Measurements from ENCODE around the gene MUCL3. TPM values are rescaled to one million over a fixed set of nuclear protein-coding genes. Genes with fewer than 3 reads are reported as not detected.

The MUCL3 gene
- total RNA-seq, 1 experiment from 2014 or later = not detected

GRCh38 chr6:30897882-30898281, 42.9 kb upstream of the MUCL3 start:
- CTCF ChIA-PET = no interaction called here
- H3K27me3 Mint-ChIP-seq (ENCODE audit: insufficient read depth, unreplicated experiment) = no peaks in the 10 kb centered on the region
- Histone ChIP-seq H3K4me3 (ENCODE audit: low read depth, low read length) (no peak overlapping the region), H3K4me1 (no peaks in the 10 kb centered on the region), H3K27me3 (replicated peaks; ENCODE audit: control insufficient read depth, insufficient read depth, low read length) (no peaks in the 10 kb centered on the region), H3K9me3 (no peaks in the 10 kb centered on the region), H3K36me3 (ENCODE audit: control insufficient read depth, insufficient read depth, low read length) (peaks cover 4% of the 10 kb centered on the region)
- BruUV-seq (replicated peaks) = no TSS peak
- DNase-seq = no peak
- H3K4me3 Mint-ChIP-seq (ENCODE audit: unreplicated experiment) = no peak overlapping the region
- intact Hi-C loops (cut with micrococcal nuclease; ENCODE audit: unreplicated experiment) = no loop called here
- no peak for TF ChIP-seq CTCF (IDR thresholded peaks at IDR 0.05; ENCODE audit: insufficient read depth in 1 of 2, low read depth in 1 of 2, low read length in 1 of 2, severe bottlenecking in 1 of 2, unreplicated experiment in 1 of 2)
- no peaks in the 10 kb centered on the region for H3K9me3 Mint-ChIP-seq (ENCODE audit: unreplicated experiment)
- POLR2A ChIA-PET = no interaction called here
- H3K4me1 Mint-ChIP-seq (ENCODE audit: low read depth, unreplicated experiment) = peaks cover 8% of the 10 kb centered on the region
- no peak overlapping the region for H3K27ac Mint-ChIP-seq (ENCODE audit: unreplicated experiment)
- peaks cover 35% of the 10 kb centered on the region for H3K36me3 Mint-ChIP-seq (ENCODE audit: insufficient read depth, unreplicated experiment)

- Mint-ChIP-seq H3K4me3 (ENCODE audit: unreplicated experiment) (no peak overlapping the region), H3K4me1 (ENCODE audit: low read depth, unreplicated experiment) (peaks cover 9% of the 10 kb centered on the region), H3K9me3 (ENCODE audit: unreplicated experiment) (no peaks in the 10 kb centered on the region), H3K27ac (ENCODE audit: unreplicated experiment) (no peak overlapping the region), H3K36me3 (ENCODE audit: insufficient read depth, unreplicated experiment) (peaks cover 33% of the 10 kb centered on the region), H3K27me3 (ENCODE audit: insufficient read depth, unreplicated experiment) (no peaks in the 10 kb centered on the region)
- TF ChIP-seq CTCF (IDR thresholded peaks at IDR 0.05; ENCODE audit: insufficient read depth in 1 of 2, low read depth in 1 of 2, low read length in 1 of 2, severe bottlenecking in 1 of 2, unreplicated experiment in 1 of 2) = no peak
- POLR2A ChIA-PET = no interaction called here
- DNase-seq = no peak
- H3K36me3 ChIP-seq (ENCODE audit: control insufficient read depth, insufficient read depth, low read length) = peaks cover 2% of the 10 kb centered on the region; the same call in 1 of the 2 replicates
- intact Hi-C loops (cut with micrococcal nuclease; ENCODE audit: unreplicated experiment) = no loop called here
- H3K9me3 ChIP-seq = no peaks in the 10 kb centered on the region
- no peaks in the 10 kb centered on the region for H3K4me1 ChIP-seq
- no peak overlapping the region for H3K4me3 ChIP-seq (ENCODE audit: low read depth, low read length)
- CTCF ChIA-PET = no interaction called here
- no peaks in the 10 kb centered on the region for H3K27me3 ChIP-seq (replicated peaks; ENCODE audit: control insufficient read depth, insufficient read depth, low read length)
- no TSS peak for BruUV-seq (replicated peaks)
Observed at GRCh38 chr6:30898750-30899360, 41.9 kb upstream of the MUCL3 start.

- peaks cover 18% of the 10 kb centered on the region for H3K36me3 Mint-ChIP-seq (ENCODE audit: insufficient read depth, unreplicated experiment)
- BruUV-seq (replicated peaks) = no TSS peak
- no peak overlapping the region for H3K4me3 Mint-ChIP-seq (ENCODE audit: unreplicated experiment)
- Histone ChIP-seq H3K27me3 (replicated peaks; ENCODE audit: control insufficient read depth, insufficient read depth, low read length) (no peaks in the 10 kb centered on the region), H3K4me1 (no peaks in the 10 kb centered on the region), H3K36me3 (ENCODE audit: control insufficient read depth, insufficient read depth, low read length) (peaks cover 2% of the 10 kb centered on the region; the same call in 1 of the 2 replicates), H3K4me3 (ENCODE audit: low read depth, low read length) (no peak overlapping the region), H3K9me3 (no peaks in the 10 kb centered on the region)
- H3K4me1 Mint-ChIP-seq (ENCODE audit: low read depth, unreplicated experiment) = peaks cover 9% of the 10 kb centered on the region
- no peak for DNase-seq
- ChIA-PET CTCF (interaction anchor here (0.6 kb wide), 1 partner anchor 186 kb away, joined by 3 read pairs; no protein-coding TSS in a partner anchor), POLR2A (no interaction called here)
- TF ChIP-seq CTCF (IDR thresholded peaks at IDR 0.05; ENCODE audit: insufficient read depth in 1 of 2, low read depth in 1 of 2, low read length in 1 of 2, severe bottlenecking in 1 of 2, unreplicated experiment in 1 of 2) = no peak
- no peak overlapping the region for H3K27ac Mint-ChIP-seq (ENCODE audit: unreplicated experiment)
- intact Hi-C loops (cut with micrococcal nuclease; ENCODE audit: unreplicated experiment) = no loop called here
- H3K27me3 Mint-ChIP-seq (ENCODE audit: insufficient read depth, unreplicated experiment) = no peaks in the 10 kb centered on the region
- H3K9me3 Mint-ChIP-seq (ENCODE audit: unreplicated experiment) = no peaks in the 10 kb centered on the region
Observed at GRCh38 chr6:30900863-30901417, 39.8 kb upstream of the MUCL3 start.

Data from Caco-2 (cell line).